H9 (cell line): ENCODE measurements around the gene DAAM1. TPM values are rescaled to one million over a fixed set of nuclear protein-coding genes. Genes with fewer than 3 reads are reported as not detected.

Experiments used
- DNase-seq: peaks from one replicate; pipeline ENCODE4 v3.0.0-alpha.2; 2017
- H2AFZ ChIP-seq: one replicate; pipeline ENCODE4 v1.6.1; 2013; ENCODE audit warnings: mild to moderate bottlenecking, low read length, control low read depth, moderate library complexity
- H2AK5ac ChIP-seq: 2 replicates; pipeline ENCODE4 v1.6.1; 2013; ENCODE audit warnings: low read length, control low read depth, mixed read lengths; ENCODE audit not compliant: insufficient read length
- H2BK120ac ChIP-seq: one replicate; pipeline ENCODE4 v1.6.1; 2013; ENCODE audit warnings: low read depth, mild to moderate bottlenecking, low read length, control low read depth, inconsistent platforms; ENCODE audit not compliant: poor library complexity, severe bottlenecking
- H2BK12ac ChIP-seq: 2 replicates; pipeline ENCODE4 v1.6.1; 2013; ENCODE audit warnings: low read length, control low read depth, mixed read lengths, low read depth; ENCODE audit not compliant: insufficient read length
- H2BK15ac ChIP-seq: 2 replicates; pipeline ENCODE4 v1.6.1; 2013; ENCODE audit warnings: low read depth, low read length, control low read depth
- H2BK20ac ChIP-seq: one replicate; pipeline ENCODE4 v1.6.1; 2013; ENCODE audit warnings: low read depth, mild to moderate bottlenecking, low read length, control low read depth, inconsistent platforms; ENCODE audit not compliant: poor library complexity, severe bottlenecking
- H2BK5ac ChIP-seq: 2 replicates; pipeline ENCODE4 v1.6.1; 2013; ENCODE audit warnings: low read length, control low read depth, mixed read lengths; ENCODE audit not compliant: insufficient read length
- H3K14ac ChIP-seq: 2 replicates; pipeline ENCODE4 v1.6.1; 2013; ENCODE audit warnings: low read length, control low read depth; ENCODE audit not compliant: insufficient read depth
- H3K18ac ChIP-seq: 2 replicates; pipeline ENCODE4 v1.6.1; 2013; ENCODE audit warnings: low read depth, mild to moderate bottlenecking, mixed read lengths, low read length, control low read depth; ENCODE audit not compliant: insufficient read length
- H3K23ac ChIP-seq: 2 replicates; pipeline ENCODE4 v1.6.1; 2013; ENCODE audit warnings: low read length, control low read depth, mixed read lengths, low read depth; ENCODE audit not compliant: insufficient read length
- H3K23me2 ChIP-seq: 2 replicates; pipeline ENCODE4 v1.6.1; 2013; ENCODE audit warnings: low read depth, mild to moderate bottlenecking, mixed read lengths, low read length, control low read depth; ENCODE audit not compliant: insufficient read length, poor library complexity, severe bottlenecking
- H3K27ac ChIP-seq: 2 replicates; pipeline ENCODE4 v1.5.1; 2013; ENCODE audit warnings: low read length, control low read depth, mixed read lengths, low read depth; ENCODE audit not compliant: insufficient read length
- H3K27me3 ChIP-seq: 2 replicates; pipeline ENCODE4 v1.6.1; 2013; ENCODE audit warnings: low read length, control low read depth, inconsistent platforms; ENCODE audit not compliant: insufficient read depth
- H3K4ac ChIP-seq: 2 replicates; pipeline ENCODE4 v1.6.1; 2013; ENCODE audit warnings: low read depth, mild to moderate bottlenecking, control low read depth, inconsistent platforms, low read length, moderate library complexity
- H3K4me1 ChIP-seq: 2 replicates; pipeline ENCODE4 v1.6.1; 2013; ENCODE audit warnings: low read length, control low read depth, inconsistent platforms; ENCODE audit not compliant: insufficient read depth
- H3K4me2 ChIP-seq: 2 replicates; pipeline ENCODE4 v1.6.1; 2013; ENCODE audit warnings: low read length, control low read depth, mixed read lengths; ENCODE audit not compliant: insufficient read length, insufficient read depth
- H3K56ac ChIP-seq: 2 replicates; pipeline ENCODE4 v1.6.1; 2013; ENCODE audit warnings: low read depth, mild to moderate bottlenecking, mixed read lengths, low read length, control low read depth; ENCODE audit not compliant: insufficient read length
- H3K79me1 ChIP-seq: 2 replicates; pipeline ENCODE4 v1.6.1; 2013; ENCODE audit warnings: low read depth, mild to moderate bottlenecking, moderate library complexity, low read length, control low read depth, inconsistent platforms; ENCODE audit not compliant: insufficient read depth, poor library complexity, severe bottlenecking
- H3K79me2 ChIP-seq: 2 replicates; pipeline ENCODE4 v1.6.1; 2013; ENCODE audit warnings: low read length, control low read depth, inconsistent platforms; ENCODE audit not compliant: insufficient read depth
- H3K9ac ChIP-seq: 2 replicates; pipeline ENCODE4 v1.6.1; 2013; ENCODE audit warnings: low read length, control low read depth, mixed read lengths; ENCODE audit not compliant: insufficient read length; ENCODE audit errors: extremely low read depth
- H3K9me3 ChIP-seq: one replicate; pipeline ENCODE4 v1.6.1; 2013; ENCODE audit warnings: low read depth, low read length, inconsistent platforms; ENCODE audit not compliant: control insufficient read depth
- H3T11ph ChIP-seq: one replicate; pipeline ENCODE4 v1.6.1; 2013; ENCODE audit warnings: mild to moderate bottlenecking, low read length, control low read depth, inconsistent platforms
- H4K20me1 ChIP-seq: one replicate; pipeline ENCODE4 v1.6.1; 2013; ENCODE audit not compliant: control insufficient read depth, insufficient read length, insufficient read depth
- H4K5ac ChIP-seq: 2 replicates; pipeline ENCODE4 v1.6.1; 2013; ENCODE audit warnings: low read depth, mild to moderate bottlenecking, mixed read lengths, low read length, control low read depth; ENCODE audit not compliant: insufficient read length
- H4K8ac ChIP-seq: replicated peaks from 2 replicates; pipeline ENCODE4 v1.6.1; 2013; ENCODE audit warnings: low read length, control low read depth, mixed read lengths, low read depth; ENCODE audit not compliant: insufficient read length
- H4K91ac ChIP-seq: 2 replicates; pipeline ENCODE4 v1.6.1; 2013; ENCODE audit warnings: low read depth, mild to moderate bottlenecking, moderate library complexity, mixed read lengths, low read length, control low read depth; ENCODE audit not compliant: insufficient read length
- H3K27ac Mint-ChIP-seq, 3 experiments: 2 replicates in 2 of 3; 3 replicates in 1 of 3; pipeline ENCODE4 v1.8.0; 2020 to 2021; ENCODE audit warnings: mixed read lengths in 3 of 3, mild to moderate bottlenecking in 1 of 3, moderate library complexity in 1 of 3
- H3K27me3 Mint-ChIP-seq: 2 replicates; pipeline ENCODE4 v1.8.0; 2021; ENCODE audit warnings: low read depth, mild to moderate bottlenecking, moderate library complexity, mixed read lengths
- H3K36me3 Mint-ChIP-seq, 3 experiments: 2 replicates in 2 of 3; 3 replicates in 1 of 3; pipeline ENCODE4 v1.8.0; 2020 to 2021; ENCODE audit warnings: low read depth in 3 of 3, mixed read lengths in 3 of 3; ENCODE audit not compliant: insufficient read depth in 1 of 3
- H3K4me1 Mint-ChIP-seq, 2 experiments: 2 replicates each; pipeline ENCODE4 v1.8.0; 2020; ENCODE audit warnings: mixed read lengths in 2 of 2
- H3K4me3 Mint-ChIP-seq, 2 experiments: 2 replicates in 1 of 2; 3 replicates in 1 of 2; pipeline ENCODE4 v1.8.0; 2020 to 2021; ENCODE audit warnings: mild to moderate bottlenecking in 2 of 2, mixed read lengths in 2 of 2, moderate library complexity in 1 of 2
- H3K9me3 Mint-ChIP-seq, 2 experiments: 2 replicates in 1 of 2; 3 replicates in 1 of 2; pipeline ENCODE4 v1.8.0; 2020; ENCODE audit warnings: mild to moderate bottlenecking in 2 of 2, mixed read lengths in 2 of 2, moderate library complexity in 1 of 2
- WGBS: extraction: QIAGEN DNeasy Blood & Tissue Kit; methylation state at CpG from one replicate; pipeline ENCODE4 v1.1.7; 2013; ENCODE audit warnings: missing lambda C conversion rate, low lambda C conversion rate, mixed read lengths; ENCODE audit not compliant: insufficient read length; ENCODE audit errors: extremely low coverage; 5-methylcytosine and 5-hydroxymethylcytosine counted together
- total RNA-seq: library from RNA; stranded (reverse); gene quantifications from 2 replicates; pipeline ENCODE4 v1.2.1, GENCODE V29; 2021
- TF ChIP-seq, protein P1 (sequence below): fragments of 200-600 bp; sonication (generic); conservative IDR thresholded peaks from 3 replicates; pipeline ENCODE4 v1.8.0; 2021; ENCODE audit warnings: antibody characterized with exemption, mild to moderate bottlenecking

The DAAM1 gene
- total RNA-seq, 1 experiment from 2014 or later, result 19.5 TPM

DNA sequence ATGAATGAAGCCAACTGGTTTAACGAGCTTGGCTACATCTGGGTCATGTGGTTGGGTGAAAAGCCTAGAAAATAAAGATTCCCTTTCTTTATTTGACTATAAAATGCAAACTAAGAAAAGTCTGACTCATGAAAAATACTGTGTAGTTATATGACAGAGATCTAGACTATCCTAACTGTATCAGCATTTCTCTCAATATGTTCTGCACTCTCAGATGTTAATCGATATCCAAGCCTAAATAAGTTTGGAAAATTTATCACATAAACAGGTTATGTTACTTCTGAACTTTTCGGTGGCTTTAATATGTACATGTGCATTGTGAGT, 133.1 kb downstream of the DAAM1 start:
- no peak for DNase-seq
- H2BK12ac ChIP-seq, result no peak overlapping the region
- no peak overlapping the region for H3K23ac ChIP-seq
- H3K9ac ChIP-seq, result no peak overlapping the region
- H2BK15ac ChIP-seq, result no peak overlapping the region
- H2BK20ac ChIP-seq, result no peak overlapping the region
- no CpG with 5 or more reads among the region's 3 CpGs for WGBS
- H3K14ac ChIP-seq, result no peak overlapping the region
- H3K23me2 ChIP-seq, result no peaks in the 10 kb centered on the region
- no peaks in the 10 kb centered on the region for H3K27me3 ChIP-seq
- H3K9me3 ChIP-seq, result no peaks in the 10 kb centered on the region
- H3K27ac Mint-ChIP-seq, result no peak overlapping the region
- H3K79me2 ChIP-seq, result no peaks in the 10 kb centered on the region
- no peak overlapping the region for H2AK5ac ChIP-seq
- H3K9me3 Mint-ChIP-seq, result no peaks in the 10 kb centered on the region
- no peaks in the 10 kb centered on the region for H3K4me1 ChIP-seq
- no peak overlapping the region for H2BK120ac ChIP-seq
- no peak overlapping the region for H3K4me2 ChIP-seq
- no peaks in the 10 kb centered on the region; a peak in 1 of 7 replicates for H3K36me3 Mint-ChIP-seq
- TF ChIP-seq, protein P1, sequence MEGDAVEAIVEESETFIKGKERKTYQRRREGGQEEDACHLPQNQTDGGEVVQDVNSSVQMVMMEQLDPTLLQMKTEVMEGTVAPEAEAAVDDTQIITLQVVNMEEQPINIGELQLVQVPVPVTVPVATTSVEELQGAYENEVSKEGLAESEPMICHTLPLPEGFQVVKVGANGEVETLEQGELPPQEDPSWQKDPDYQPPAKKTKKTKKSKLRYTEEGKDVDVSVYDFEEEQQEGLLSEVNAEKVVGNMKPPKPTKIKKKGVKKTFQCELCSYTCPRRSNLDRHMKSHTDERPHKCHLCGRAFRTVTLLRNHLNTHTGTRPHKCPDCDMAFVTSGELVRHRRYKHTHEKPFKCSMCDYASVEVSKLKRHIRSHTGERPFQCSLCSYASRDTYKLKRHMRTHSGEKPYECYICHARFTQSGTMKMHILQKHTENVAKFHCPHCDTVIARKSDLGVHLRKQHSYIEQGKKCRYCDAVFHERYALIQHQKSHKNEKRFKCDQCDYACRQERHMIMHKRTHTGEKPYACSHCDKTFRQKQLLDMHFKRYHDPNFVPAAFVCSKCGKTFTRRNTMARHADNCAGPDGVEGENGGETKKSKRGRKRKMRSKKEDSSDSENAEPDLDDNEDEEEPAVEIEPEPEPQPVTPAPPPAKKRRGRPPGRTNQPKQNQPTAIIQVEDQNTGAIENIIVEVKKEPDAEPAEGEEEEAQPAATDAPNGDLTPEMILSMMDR, result no peak
- H3T11ph ChIP-seq, result no peak overlapping the region
- H2AFZ ChIP-seq, result no peak overlapping the region
- no peak overlapping the region for H3K4ac ChIP-seq
- no peak overlapping the region for H3K56ac ChIP-seq
- no peaks in the 10 kb centered on the region for H3K27me3 Mint-ChIP-seq
- no peak overlapping the region for H4K5ac ChIP-seq
- H3K4me3 Mint-ChIP-seq, result no peak overlapping the region
- no peak overlapping the region for H4K8ac ChIP-seq
- H2BK5ac ChIP-seq, result no peak overlapping the region
- no peak overlapping the region for H4K91ac ChIP-seq
- no peaks in the 10 kb centered on the region for H4K20me1 ChIP-seq
- H3K18ac ChIP-seq, result no peak overlapping the region
- no peak overlapping the region for H3K27ac ChIP-seq
- no peaks in the 10 kb centered on the region for H3K79me1 ChIP-seq
- H3K4me1 Mint-ChIP-seq, result 0 out of 4 replicates have a peak, but pooled peaks cover 0 to 3% of the 10 kb centered on the region in 2 experiments
